NCI-H1694 treated with DMSO at 0.1 percent for 48 hours (cell line): ENCODE results near the gene FLYWCH2.

Source experiments
- DNase-seq: peaks from one replicate; lab custom pipeline; 2025; lab: John Stamatoyannopoulos, UW

Gene FLYWCH2

DNA sequence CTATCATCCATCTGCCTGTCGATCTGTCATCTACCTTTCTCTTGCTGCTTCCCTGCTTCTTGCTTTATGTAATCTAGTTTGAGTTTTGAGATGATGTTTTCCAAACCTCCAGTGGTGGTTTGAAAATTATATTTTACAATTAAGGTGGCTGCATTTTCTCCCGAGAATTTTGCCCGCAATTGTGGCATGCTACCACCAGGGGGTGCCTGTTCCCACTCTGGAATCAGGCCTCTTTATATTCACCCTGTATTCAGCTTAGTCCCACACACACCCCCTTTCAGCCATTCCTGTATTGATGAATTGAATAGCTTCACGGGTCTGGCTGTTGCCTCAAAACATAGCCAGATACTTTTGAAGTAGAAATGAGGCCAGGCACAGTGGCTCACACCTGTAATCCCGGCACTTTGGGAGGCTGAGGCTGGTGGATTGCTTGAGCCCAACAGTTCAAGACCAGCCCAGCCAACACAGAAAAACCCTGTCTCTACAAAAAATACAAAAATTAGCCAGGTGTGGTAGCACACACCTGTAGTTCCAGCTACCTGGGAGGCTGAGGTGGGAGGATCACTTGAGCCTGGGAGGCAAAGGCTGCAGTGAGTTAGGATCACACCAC lies 28.2 kb upstream of the FLYWCH2 start:
- no peak for DNase-seq

DNA sequence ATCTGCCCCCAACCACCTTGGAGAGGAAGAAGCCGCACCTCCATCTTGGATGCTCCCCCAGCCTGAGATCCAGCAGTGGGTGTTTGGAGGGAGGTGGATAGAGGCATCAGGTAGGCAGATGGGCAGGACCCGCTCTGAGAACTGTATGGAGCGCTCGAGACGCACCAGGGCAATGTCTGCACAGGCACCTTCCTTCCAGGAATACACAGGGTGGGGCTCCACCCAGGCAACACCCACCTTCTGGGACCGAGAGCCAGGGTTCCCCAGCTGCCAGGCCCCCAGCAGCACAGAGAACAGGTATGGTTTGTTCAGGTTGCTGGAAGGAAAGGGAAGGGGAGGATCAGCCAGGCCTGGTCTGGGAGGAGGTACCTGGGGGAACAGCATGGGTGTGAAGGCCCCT lies 27.5 kb upstream of the FLYWCH2 start:
- no peak for DNase-seq

DNA sequence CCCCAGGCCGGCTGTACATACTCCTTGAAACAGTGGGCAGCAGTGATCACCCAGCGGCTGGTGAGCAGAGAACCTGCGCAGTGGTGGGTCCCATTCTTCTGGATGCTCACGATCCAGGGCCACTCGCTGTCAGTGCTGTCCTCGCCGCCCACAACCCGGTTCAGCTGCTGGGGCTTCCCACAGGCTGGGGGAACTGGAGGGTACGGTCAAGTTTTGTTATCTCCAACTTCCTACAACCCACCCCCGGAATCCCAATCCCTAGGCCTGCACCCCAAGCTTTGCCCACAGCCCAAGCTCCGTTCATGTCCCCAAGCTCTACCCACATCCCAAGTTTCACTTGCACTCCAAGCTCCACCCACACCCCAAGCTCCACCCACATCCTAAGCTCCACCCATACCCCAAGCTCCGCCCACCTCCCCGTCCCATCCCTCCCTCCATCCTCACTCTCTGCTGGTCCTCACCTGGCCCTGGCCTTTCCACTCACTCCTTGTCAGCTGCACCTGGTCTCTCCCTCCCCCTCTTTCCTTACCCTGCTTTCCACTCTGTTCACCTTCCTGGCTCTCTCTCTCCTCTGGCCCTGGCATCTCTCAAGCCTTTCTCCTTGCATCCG lies 26.8 kb upstream of the FLYWCH2 start:
- DNase-seq: no peak

DNA sequence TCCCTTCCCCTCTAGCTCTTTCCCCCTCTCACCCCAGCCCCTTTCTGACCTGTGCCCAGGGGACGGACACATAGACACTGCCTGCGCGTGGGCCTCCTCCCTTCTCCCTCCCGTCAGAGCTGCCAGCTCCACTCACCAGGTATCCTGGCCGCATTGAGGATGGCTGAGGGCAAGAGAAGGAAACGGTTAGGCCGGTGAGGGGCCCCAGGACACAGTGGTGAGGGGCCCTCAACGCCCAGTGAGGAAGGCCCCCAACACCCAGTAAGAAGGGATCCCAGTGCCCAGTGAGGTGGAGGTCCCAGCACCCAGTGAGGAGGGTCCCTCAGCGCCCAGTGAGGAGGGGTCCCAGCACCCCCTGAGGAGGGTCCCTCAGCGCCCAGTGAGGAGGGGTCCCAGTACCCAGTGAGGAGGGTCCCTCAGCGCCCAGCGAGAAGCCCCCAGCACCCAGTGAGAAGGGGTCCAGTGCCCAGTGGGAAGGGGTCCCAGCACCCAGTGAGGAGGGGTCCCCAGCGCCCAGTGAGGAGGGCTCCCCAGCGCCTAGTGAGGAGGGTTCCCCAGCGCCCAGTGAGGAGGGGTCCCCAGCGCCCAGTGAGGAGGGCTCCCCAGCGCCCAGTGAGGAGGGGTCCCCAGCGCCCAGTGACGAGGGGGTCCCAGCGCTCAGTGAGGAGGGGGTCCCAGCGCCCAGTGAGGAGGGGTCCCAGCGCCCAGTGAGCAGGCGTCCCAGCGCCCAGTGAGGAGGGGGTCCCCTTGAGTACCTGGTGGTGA lies 26.1 kb upstream of the FLYWCH2 start:
- no peak for DNase-seq

DNA sequence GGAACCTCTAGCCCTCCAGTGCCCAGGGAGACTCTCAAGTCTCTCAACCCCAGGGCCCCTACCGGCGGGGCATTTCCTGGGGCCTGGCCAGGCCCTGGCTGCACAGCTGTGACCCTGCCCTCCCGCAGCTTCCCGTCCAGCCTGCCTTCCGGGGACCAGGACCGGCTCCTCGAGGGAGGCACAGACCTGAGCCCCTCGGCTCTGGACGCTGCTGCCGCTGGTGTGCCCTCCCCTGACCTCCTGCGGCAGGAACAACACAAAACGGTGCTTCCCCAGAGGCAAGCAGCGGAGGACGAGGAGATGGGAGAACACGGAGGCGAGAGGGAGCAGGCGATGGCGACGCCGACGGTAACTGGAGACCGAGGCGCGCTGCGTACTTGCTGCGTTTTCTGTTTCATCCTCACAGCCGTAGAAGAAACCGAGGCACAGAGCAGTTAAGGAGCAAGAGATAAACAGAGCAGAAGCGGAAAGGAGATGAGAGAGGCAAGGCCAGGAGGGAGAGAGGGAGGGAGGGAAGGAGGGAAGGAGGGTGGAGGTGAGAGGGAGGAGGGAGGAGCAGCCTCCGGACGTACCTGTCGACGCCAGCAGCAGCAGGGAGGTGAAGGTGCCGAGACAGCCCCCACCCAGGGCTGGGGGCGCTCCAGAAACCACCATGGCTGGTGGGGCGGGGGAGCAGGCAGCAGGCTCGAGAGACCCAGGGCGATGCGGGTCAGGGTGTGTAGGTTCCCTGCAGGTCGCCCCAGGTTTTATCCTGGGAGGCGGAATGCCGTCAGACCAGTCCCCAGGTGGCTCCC lies 25.4 kb upstream of the FLYWCH2 start, which contains the start of gene PRSS22:
PRSS22 (minus strand) TSS at position 720 of the 794 bp plus-strand sequence; CDS start at position 654, 66 bp downstream.
- DNase-seq: no peak

DNA sequence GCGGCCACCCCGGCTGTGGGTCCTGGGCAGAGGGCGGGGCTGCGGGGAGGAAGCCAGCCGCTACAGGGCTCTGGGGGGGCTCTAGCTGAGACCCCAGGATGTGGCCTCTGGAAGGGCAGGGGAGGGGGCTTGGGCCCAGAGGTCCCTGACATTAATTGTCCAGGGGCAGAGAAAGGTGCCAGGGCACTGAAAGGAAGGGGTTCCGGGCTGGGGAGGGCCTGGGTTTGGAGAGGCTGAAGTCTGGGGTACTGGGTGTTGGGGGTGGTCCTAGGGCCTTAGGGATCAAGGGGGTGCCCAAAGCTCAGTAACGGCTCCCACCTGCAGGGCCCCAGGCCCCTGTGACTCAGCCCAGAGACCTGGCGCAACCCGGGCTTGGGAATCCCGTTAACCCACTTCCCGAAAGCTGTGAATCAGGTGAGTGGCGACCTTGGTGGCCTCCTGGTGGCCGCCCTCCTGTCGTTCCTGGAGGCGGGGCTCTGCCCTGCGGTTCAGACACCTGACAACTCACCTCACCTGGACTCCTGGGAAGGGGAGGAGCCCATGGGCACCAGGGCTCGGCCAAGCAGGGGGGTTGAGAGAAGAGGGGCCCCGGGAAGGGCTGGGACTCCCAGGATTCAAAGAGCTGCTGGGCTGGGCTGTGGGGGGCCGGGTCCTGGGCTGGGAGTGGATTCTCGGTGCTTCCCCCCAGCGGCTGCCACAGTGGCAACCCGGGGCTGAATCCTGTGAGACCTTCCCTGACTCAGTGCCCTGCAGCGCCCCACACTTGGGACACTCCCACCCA lies 24.6 kb upstream of the FLYWCH2 start:
- no peak for DNase-seq

DNA sequence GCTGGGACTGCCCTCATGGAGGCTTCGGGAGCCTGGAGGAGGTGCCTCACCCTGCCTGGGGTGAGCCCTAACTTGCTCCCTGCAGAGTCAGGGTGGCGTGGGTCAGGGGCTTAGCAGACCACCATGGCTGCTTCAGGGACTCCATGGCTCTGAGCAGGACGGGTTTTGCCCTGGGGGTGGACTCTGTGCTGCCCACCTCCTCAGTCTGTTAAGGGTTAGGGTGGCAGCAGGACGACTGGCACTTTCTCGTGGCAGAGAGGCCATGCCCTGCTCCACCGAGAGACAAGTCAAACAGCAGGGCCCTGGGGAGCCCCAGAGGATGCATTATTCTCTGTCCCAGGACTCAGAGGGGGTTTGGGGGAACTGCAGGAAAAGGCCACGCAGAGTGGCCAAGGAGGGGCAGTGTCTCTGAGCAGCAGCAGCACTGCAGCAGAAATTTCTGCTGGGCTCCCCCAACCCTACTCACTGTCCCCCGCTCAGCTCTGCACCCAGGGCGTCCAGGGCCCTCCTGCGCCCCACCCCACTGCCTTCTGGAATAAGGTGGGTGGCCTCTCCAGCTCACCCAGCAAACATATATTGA lies 23.2 kb upstream of the FLYWCH2 start:
- no peak for DNase-seq

DNA sequence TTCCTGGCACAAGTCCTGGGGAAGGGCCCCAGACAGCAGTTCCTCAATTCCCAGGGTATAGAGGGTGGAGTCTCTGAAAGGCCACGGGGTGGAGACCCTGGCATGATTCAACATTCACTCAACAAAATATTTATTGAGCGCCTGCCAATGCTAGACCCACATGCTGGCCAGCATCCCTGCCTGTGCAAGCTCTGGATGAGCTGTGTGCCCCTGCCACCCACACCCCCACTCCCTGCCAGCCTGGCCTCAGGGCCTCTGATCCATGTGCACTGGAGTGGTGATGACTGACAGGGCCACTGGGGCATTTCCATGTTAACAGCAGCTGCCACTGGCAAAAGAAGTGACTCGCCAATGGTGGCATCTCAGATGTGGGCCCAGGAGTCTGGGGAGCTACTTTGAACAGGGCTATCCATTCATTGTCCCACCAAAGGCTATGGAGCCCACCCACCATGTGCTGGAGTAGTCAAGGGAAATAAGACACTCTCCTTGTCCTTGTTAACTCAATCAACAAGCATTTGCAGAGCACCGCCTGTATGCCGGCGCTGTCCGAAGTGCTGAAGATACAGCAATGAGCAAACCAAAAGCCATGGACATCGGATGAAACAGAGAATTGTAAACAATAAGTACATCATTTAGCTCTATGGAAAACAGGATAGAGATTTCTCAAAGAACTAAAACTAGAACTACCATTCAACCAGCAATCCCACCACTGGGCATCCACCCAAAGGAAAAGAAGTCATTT lies 22.0 kb upstream of the FLYWCH2 start:
- DNase-seq: no peak

DNA sequence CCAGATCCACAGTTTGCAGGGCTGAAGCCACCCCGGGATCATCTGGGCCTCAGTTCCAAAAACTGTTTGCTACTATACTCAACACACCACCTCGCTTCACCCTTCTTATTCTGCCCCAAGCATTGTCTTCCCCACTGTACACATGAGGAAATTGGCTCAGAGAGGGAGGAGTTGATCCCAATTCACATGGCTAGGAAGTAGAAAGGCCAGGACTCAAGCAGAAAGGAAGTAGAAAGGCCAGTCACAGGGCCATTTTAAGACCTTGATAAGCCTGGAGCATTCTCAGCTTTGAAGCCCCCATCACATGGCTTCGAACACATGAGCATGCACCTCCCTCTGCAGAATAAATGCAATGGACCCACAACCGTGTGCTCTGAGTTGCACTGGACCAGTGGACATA lies 17.4 kb upstream of the FLYWCH2 start:
- DNase-seq: no peak

DNA sequence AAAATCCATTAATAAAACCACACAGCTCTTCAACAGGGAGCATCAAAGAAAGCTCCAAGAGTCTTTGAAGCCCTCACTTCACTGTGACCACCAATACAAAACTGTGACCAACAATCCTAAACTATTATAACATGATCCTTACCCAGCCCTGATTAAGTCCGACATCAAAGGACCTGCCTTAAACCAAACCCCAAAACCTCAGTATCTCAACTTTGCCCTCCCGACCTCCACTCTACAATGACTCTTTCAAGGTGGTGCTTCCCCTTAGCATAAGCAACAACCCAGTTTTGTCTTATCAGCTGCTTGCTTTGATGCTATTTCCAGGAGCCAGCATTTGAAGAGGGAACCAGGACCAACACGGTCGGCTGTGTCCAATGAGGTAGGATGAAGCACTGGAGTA lies 16.6 kb upstream of the FLYWCH2 start:
- no peak for DNase-seq

DNA sequence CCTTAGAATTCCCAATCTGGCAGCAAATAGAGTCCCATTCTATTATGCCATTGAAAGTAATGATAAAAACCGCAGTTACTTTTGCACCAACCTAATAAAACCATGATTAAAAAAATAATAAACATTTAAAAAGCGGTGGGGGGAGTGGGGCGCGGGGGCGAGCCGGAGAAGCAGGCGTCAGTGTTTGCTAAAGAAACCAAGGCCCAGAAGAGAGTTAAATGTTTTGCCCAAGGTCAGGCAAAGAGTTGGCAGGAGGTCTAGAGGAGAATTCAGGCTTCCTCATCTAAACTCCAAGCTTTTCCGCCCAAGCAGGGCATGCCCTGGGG lies 15.4 kb upstream of the FLYWCH2 start:
- DNase-seq: no peak

DNA sequence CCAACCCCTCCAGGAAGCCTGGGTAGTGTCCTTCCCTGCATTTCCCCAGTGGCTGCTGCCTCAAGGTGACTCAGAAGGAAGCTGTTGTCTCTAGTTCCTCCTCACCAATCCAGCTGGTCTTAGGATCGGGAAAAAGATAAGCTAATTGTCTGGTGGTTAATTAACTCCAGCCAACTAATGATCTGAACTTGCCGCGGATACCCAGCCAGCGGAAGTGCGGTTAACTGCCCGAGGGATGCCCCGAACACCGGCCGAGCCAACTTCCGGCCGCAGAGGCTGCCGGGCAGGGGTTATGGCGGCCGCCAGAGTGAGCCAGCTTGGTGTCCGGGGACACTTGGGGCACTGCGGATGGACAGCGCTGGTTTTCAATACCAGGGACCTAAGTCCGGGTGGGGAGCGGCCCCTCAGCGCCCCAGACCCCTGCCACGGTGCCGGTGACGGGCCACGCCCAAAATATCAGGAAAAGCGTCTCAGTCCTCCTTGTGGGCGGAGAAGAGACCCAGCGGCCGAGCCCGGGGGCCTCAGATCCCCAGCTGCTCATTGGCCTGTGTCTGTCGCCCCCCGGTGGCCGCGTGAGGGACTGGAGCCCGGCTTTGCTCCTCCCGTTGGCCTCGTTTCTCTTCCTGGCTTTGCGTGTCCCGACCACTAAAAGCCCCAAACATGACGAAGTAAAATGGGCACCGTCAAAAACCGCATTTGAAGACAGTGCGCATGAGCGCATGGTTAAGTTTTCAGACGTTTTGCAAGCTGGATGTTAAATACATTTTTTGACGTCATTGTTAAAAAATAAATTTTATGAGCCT lies 14.8 kb upstream of the FLYWCH2 start:
- DNase-seq: peak; percentile 84

DNA sequence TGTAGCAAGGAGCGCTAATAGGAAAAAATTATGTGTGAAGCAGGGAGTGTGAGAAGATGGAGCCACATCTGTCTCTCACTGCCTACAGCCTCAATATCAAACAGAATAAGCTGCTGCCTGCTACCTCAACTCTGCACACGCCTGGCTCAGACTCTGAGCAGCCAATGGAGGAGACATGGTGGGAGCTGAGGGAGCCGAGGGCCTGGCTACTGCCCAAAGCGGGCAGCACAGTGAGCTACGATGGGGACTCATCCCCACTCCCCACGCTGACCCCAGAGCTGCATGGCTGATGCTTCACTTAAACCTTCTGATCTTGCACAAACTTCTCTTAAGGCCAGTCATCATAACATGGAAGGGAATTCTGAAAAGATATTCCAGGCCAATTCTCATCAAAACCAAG lies 11.1 kb upstream of the FLYWCH2 start:
- DNase-seq: no peak

DNA sequence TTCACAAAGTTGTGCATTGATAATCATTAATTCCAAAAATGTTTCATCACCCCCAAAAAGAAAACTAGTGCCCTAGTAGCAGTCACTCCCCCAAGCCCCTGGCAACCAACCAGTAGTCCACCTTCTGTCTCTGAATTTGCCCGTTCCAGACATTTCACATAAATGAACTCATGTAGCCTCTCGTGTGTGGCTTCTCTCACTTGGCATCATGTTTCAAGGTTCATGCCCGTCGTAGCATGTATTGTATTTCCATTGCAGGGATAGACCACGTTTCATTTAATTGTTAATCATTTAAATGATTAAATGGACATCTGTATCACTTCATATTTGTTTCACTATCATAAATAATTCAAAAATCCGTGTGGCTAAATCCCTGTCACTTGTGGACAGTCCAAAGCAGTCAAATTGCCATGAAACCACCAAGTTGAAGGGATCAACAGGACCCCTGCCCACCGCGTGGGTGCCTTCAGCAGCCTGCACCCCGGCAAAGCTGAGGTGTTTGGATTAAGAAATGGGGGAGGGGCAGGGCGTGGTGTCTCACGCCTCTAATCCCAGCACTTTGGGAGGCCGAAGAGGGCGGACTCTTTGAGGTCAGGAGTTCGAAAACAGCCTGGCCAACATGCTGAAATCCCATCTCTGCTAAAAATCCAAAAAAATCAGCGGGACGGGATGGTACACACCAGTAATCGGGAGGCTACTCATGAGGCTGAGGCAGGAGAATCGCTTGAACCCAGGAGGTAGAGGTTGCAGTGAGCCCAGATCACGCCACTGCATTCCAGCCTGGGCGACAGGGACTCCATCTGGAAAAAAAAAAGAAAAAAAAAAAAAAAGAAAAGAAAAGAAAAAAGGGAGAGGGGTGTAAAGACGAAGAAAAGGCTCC lies 8.7 kb upstream of the FLYWCH2 start:
- no peak for DNase-seq

DNA sequence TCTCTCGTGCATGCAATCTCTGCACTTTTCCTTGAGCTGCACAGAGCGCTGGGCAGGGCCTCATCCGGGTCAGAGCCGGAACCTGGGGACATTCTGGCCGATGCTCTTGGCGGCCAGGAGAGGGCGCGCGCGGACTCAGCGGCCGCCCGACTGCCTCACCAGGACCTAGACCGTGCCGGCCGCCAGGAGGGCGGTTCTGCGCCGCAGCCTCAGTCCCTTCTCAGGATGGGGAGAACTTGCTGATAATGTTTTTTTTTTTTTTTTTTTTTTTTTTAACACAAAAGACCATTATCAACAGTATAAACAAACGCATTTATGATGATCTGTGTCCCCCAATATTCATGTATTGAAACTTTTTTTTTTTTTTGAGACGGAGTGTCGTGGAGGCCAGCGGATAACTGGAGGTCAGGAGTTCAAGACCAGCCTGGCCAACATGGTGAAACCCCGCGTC lies 8.1 kb upstream of the FLYWCH2 start:
- peak; percentile 57 for DNase-seq

DNA sequence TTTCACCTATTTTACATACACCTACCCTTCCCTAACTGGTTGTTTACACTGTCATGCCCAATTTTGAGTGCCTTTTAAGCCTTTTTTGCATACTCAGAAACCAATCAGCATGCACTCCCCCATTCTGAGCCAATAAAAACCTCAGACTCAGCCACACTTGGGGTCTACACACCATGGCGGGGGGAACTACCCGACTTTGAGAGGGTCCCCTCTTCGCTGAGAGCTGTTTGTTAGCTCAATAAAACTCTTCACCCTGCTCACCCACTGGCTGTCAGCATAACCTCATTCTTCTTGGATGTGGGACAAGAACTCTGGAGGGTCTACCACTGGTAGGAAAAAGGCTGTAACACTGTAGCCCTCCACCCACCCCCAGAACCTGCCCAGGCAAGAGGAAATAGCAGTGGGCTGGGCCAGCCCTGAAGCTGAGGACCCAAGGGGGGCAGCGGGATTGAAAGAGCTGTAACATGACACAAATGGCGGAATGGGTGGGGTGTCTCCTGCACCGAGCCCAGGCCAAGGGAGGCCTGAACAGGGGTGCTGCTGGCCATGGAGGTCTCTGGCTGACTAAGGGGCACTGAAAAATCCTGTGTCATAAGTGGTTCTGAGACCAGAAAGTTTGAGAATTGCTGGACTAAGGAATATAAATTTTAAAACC lies 3.0 kb upstream of the FLYWCH2 start:
- DNase-seq: no peak

DNA sequence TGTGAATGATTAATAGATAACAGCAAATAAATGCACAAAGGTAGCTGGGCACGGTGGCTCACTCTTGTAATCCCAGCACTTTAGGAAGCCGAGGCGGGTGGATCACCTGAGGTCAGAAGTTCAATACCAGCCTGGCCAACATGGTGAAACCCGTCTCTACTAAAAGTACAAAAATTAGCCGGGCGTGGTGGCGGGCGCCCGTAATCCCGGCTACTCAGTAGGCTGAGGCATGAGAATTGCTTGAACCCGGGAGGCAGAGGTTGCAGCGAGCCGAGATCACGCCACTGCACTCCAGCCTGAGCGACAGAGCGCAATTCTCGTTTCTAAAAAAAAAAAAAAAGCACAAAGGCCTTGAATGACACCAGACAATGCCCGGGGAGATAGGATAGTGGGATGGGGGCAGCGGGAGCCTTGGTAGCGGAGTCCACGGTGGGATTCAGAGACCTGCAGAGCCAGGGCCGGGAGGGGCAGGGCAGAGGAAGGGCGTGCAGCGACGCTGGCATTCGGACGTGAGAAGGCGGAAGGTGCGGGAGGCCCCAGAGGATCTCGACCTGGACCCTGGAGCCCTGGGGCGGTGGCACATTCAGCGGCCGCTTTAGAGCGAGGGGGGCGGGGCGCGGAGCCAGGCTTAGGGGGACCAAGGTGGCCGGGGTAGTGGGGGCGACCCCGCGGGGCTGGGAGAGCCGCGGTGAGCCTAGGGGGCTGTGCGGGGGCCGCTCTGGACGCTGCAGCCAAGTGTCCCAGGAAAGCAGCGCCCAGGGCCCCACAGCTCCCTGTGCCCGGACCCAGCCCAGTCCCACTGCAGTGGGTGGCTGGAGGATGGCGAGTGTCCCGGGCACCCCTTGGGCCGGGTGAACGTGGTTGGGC lies 999 bp upstream of the FLYWCH2 start:
- no peak for DNase-seq
